Measurements from ENCODE around the gene ISM1.

ISM1 gene

GRCh38 chr20:13348311-13349234, 127.5 kb downstream of the ISM1 start:
- DNase-seq (ENCODE audit: low read depth in 3 of 3) = no peak

GRCh38 chr20:13349235-13349604, 128.1 kb downstream of the ISM1 start:
- DNase-seq (ENCODE audit: low read depth in 3 of 3) = no peak
